HG03521 (cell line): Measurements from ENCODE around the gene SUSD5.
"Not testable (repeated sequence)": the region's sequence is repeated elsewhere in the genome, so short reads cannot be mapped to it uniquely, and the experiment has no call there.

Experiments used
- ATAC-seq: cut with Tn5 transposase; IDR thresholded peaks from one replicate; pipeline ENCODE4 v1.9.1; 2021; ENCODE audit warnings: mild to moderate bottlenecking, moderate library complexity; ENCODE audit not compliant: unreplicated experiment

The SUSD5 gene

GRCh38 chr3:33117461-33117860 is 101.1 kb downstream of the SUSD5 start:
- no peak for ATAC-seq

GRCh38 chr3:33115024-33115768 is 103.4 kb downstream of the SUSD5 start:
- no peak for ATAC-seq

GRCh38 chr3:33114622-33115023 is 104.0 kb downstream of the SUSD5 start:
- ATAC-seq: no peak

GRCh38 chr3:33113772-33114621 is 104.6 kb downstream of the SUSD5 start, which contains the start of gene CRTAP:
CRTAP (plus strand) TSS chr3:33114014; CDS start chr3:33114078, 64 bp downstream.
- peak; percentile 80 for ATAC-seq

GRCh38 chr3:33111581-33111980 is 107.0 kb downstream of the SUSD5 start:
- peak; percentile 29 for ATAC-seq

GRCh38 chr3:33106854-33107253 is 111.8 kb downstream of the SUSD5 start:
- ATAC-seq: not testable (repeated sequence)

- ATAC-seq: no peak
Observed at GRCh38 chr3:33105341-33105948, 113.2 kb downstream of the SUSD5 start.

GRCh38 chr3:33104803-33105202 is 113.8 kb downstream of the SUSD5 start:
- ATAC-seq: no peak

- ATAC-seq: no peak
Observed at GRCh38 chr3:33103480-33103879, 115.1 kb downstream of the SUSD5 start.

- no peak for ATAC-seq
Observed at GRCh38 chr3:33103034-33103433, 115.6 kb downstream of the SUSD5 start.

GRCh38 chr3:33100229-33100628 is 118.4 kb downstream of the SUSD5 start:
- ATAC-seq: no peak
